Neutrophil (primary cell): ENCODE measurements around the gene MOB3C.
A peak's percentile ranks its signal among the peaks of the same experiment; 100 is the strongest.
"Not testable (repeated sequence)": the region's sequence is repeated elsewhere in the genome, so short reads cannot be mapped to it uniquely, and the experiment has no call there.

Experiments
- H3K27ac ChIP-seq: fragments of 200-600 bp; sonication (generic); 2 replicates; pipeline ENCODE4 v1.5.1; 2016; ENCODE audit warnings: mild to moderate bottlenecking, moderate library complexity
- H3K27me3 ChIP-seq: fragments of 200-600 bp; sonication (generic); 2 replicates; pipeline ENCODE4 v1.6.0; 2016; ENCODE audit warnings: mild to moderate bottlenecking
- H3K36me3 ChIP-seq: fragments of 200-600 bp; sonication (generic); 2 replicates; pipeline ENCODE4 v1.5.1; 2017
- H3K4me1 ChIP-seq, 2 experiments: fragments of 200-600 bp in 1 of 2; sonication (generic) in 1 of 2; 1 replicate in 1 of 2; 2 replicates in 1 of 2; pipeline versions ENCODE4 v1.5.1 to v1.6.1; 2013 to 2016; ENCODE audit warnings: low read depth in 1 of 2, low read length in 1 of 2, mild to moderate bottlenecking in 1 of 2, moderate library complexity in 1 of 2; ENCODE audit not compliant: control insufficient read depth in 1 of 2, insufficient read depth in 1 of 2
- H3K4me3 ChIP-seq, 2 experiments: fragments of 200-600 bp in 1 of 2; sonication (generic) in 1 of 2; 1 replicate in 1 of 2; 2 replicates in 1 of 2; pipeline ENCODE4 v1.5.1; 2013 to 2016; ENCODE audit warnings: low read depth in 1 of 2, low read length in 1 of 2, mild to moderate bottlenecking in 1 of 2, moderate library complexity in 1 of 2
- H3K9me3 ChIP-seq: fragments of 200-600 bp; sonication (generic); 2 replicates; pipeline ENCODE4 v1.5.1; 2016
- CTCF ChIP-seq: fragments of 200-600 bp; sonication (generic); IDR thresholded peaks from 2 replicates; pipeline ENCODE4 v1.5.1; 2016; ENCODE audit warnings: antibody characterized with exemption

Gene MOB3C

GRCh38 chr1:46616277-46617107 lies at the start of gene MOB3C:
MOB3C (minus strand) TSS chr1:46616811; CDS start chr1:46613321, 3,490 bp downstream.
- H3K4me3 ChIP-seq = peak within 1 kb of the TSS; percentile 74 to 93
- no peak for TF ChIP-seq CTCF
- H3K4me1 ChIP-seq = peaks cover 35 to 38% of the 10 kb centered on the region in 2 experiments
- no peaks in the 10 kb centered on the region for H3K9me3 ChIP-seq
- H3K27ac ChIP-seq = peak within 1 kb of the TSS; percentile 77
- no peaks in the 10 kb centered on the region for H3K27me3 ChIP-seq
- peaks cover 4% of the 10 kb centered on the region for H3K36me3 ChIP-seq

- peaks cover 14% of the 10 kb centered on the region for H3K36me3 ChIP-seq
- H3K4me1 ChIP-seq = peaks cover 10 to 18% of the 10 kb centered on the region in 2 experiments
- H3K27ac ChIP-seq = no peak overlapping the region
- no peaks in the 10 kb centered on the region for H3K9me3 ChIP-seq
- TF ChIP-seq CTCF = no peak
- H3K27me3 ChIP-seq = no peaks in the 10 kb centered on the region
- no peak overlapping the region for H3K4me3 ChIP-seq
Measured at GRCh38 chr1:46665983-46666382, 49.4 kb upstream of the MOB3C start.

GRCh38 chr1:46662919-46663318 lies 46.3 kb upstream of the MOB3C start:
- H3K27me3 ChIP-seq, H3K27ac ChIP-seq, H3K4me3 ChIP-seq, H3K9me3 ChIP-seq: not testable (repeated sequence)
- Histone ChIP-seq H3K36me3 (peaks cover 33% of the 10 kb centered on the region), H3K4me1 (peaks cover 9 to 13% of the 10 kb centered on the region in 2 experiments)

- not testable (repeated sequence) for H3K4me3 ChIP-seq, H3K27me3 ChIP-seq, H3K9me3 ChIP-seq, H3K27ac ChIP-seq, H3K4me1 ChIP-seq
- peaks cover 45% of the 10 kb centered on the region for H3K36me3 ChIP-seq
Measured at GRCh38 chr1:46660116-46660515, 43.5 kb upstream of the MOB3C start.

GRCh38 chr1:46659307-46659870 lies 42.8 kb upstream of the MOB3C start:
- H3K4me1 ChIP-seq = no peaks in the 10 kb centered on the region
- no peak overlapping the region for H3K27ac ChIP-seq
- no peak overlapping the region for H3K4me3 ChIP-seq
- TF ChIP-seq CTCF = no peak
- no peaks in the 10 kb centered on the region for H3K9me3 ChIP-seq
- no peaks in the 10 kb centered on the region for H3K27me3 ChIP-seq
- H3K36me3 ChIP-seq = peaks cover 39% of the 10 kb centered on the region

- peaks cover 31% of the 10 kb centered on the region for H3K36me3 ChIP-seq
- TF ChIP-seq CTCF = no peak
- no peaks in the 10 kb centered on the region for H3K9me3 ChIP-seq
- no peak overlapping the region for H3K27ac ChIP-seq
- H3K27me3 ChIP-seq = no peaks in the 10 kb centered on the region
- H3K4me1 ChIP-seq = no peaks in the 10 kb centered on the region
- no peak overlapping the region for H3K4me3 ChIP-seq
Measured at GRCh38 chr1:46657775-46658174, 41.2 kb upstream of the MOB3C start.
